Mononuclear cell (primary cell): ENCODE data around the gene DCC. TPM values are rescaled to one million over a fixed set of nuclear protein-coding genes. Genes with fewer than 3 reads are reported as not detected.

Source experiments
- H3K27me3 ChIP-seq: 2 replicates; pipeline ENCODE4 v1.6.0; 2011; ENCODE audit warnings: low read length, control low read depth; ENCODE audit not compliant: insufficient read depth
- H3K4me1 ChIP-seq: 2 replicates; pipeline ENCODE4 v1.5.1; 2011; ENCODE audit warnings: mild to moderate bottlenecking, low read length, control low read depth; ENCODE audit not compliant: insufficient read depth
- H3K4me3 ChIP-seq: 2 replicates; pipeline ENCODE4 v1.5.1; 2011; ENCODE audit warnings: mild to moderate bottlenecking, low read length, moderate library complexity
- H3K9me3 ChIP-seq: 2 replicates; pipeline ENCODE4 v1.5.1; 2011; ENCODE audit warnings: low read depth, mild to moderate bottlenecking, control low read depth, low read length
- total RNA-seq: library from RNA; depleted of rRNA; stranded (reverse); fragments of >200 nt; gene quantifications from one replicate; pipeline ENCODE4 v1.2.3, GENCODE V29; 2012

The DCC gene
- total RNA-seq, 1 donor: under 0.01 TPM

DNA sequence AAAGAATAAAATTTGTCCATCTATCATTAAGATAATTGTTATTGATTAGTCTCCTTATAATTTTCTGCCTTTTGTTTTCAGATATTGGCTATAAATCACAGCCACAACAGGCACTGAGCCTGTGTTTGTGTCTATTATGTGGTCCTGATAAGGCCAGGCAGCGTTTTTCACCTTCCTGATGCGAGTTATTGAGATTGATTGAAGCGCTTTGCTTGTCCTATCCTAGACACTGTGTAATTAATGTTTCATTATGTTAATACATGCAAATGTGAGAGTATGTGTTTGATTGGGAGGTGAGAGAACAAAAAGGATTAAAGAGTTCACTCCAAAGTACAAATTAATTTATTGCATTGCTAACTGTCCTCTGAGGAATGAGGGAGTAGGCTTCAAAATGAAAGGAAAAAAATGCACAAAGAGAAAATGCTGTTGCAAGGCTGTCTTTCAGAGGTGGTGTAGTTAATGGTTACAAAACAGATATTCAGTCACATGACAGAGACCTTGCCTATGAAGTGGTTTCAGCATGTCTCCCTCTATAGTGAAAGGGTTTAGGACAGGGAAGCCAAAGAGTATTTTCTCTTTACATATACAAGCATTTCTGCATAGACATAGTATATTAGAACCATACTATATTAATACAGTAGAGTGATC, 391.1 kb downstream of the DCC start:
- Histone ChIP-seq H3K4me1 (no peaks in the 10 kb centered on the region), H3K27me3 (no peaks in the 10 kb centered on the region), H3K4me3 (no peak overlapping the region), H3K9me3 (no peaks in the 10 kb centered on the region)

DNA sequence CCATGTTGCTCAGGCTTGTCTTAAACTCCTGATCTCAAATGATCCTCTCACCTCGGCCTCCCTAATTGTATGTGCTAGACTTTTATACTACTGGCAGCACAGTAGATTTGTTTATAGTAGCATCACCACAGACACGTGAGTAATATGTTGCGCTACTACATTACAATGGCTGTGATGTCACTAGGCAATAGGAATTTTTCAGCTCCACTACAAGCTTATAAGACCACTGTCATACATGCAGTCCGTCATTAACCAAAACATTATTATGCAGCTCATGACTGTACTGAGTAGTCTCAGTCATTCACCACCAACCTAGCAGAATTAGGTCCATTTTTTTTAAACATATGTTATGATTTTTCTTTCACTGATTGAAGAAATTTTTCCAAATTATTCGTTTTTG, 398.9 kb downstream of the DCC start:
- Histone ChIP-seq H3K27me3 (no peaks in the 10 kb centered on the region), H3K9me3 (no peaks in the 10 kb centered on the region), H3K4me1 (no peaks in the 10 kb centered on the region), H3K4me3 (no peak overlapping the region)

DNA sequence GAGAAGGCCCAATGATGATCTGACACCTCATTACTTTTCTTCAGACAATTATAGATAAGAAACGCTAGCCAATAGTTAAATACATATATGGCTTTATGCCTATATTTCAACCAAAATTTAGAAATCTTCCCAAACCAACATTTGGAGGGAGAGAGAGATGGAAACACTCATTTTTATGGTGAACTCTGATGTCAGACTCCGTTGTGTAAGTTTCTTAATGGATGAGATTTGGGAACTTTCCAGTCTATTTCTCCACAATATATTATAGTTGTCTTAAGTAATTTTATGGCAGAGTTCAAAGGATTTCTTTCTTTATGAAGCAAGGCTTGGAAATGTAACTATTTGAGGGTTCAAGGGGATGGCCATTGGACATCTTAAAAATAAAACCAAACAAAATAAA, 407.0 kb downstream of the DCC start:
- no peaks in the 10 kb centered on the region for H3K27me3 ChIP-seq
- H3K4me1 ChIP-seq: no peaks in the 10 kb centered on the region
- no peak overlapping the region for H3K4me3 ChIP-seq
- no peaks in the 10 kb centered on the region for H3K9me3 ChIP-seq

DNA sequence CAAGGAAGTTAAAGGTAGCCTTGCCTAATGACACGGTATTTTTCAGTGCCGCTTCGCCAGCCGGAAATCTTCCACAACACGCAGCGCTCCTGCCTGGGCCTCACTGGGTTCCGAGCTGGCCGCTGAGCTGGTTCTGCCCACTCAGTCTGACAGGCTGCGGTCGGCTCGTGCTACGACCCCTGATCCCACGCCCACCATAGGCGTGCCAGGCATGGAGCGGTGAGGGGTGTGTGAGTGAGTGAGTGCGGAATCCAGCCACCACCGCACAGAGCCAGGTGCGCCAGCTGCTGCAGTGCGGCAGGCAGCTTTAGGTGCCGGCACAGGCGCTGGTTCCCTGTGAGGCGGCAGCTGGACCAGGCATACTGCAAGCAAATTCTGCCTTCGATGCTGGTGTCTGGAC, 407.9 kb downstream of the DCC start:
- no peaks in the 10 kb centered on the region for H3K4me1 ChIP-seq
- no peak overlapping the region for H3K4me3 ChIP-seq
- H3K9me3 ChIP-seq: no peaks in the 10 kb centered on the region
- H3K27me3 ChIP-seq: no peaks in the 10 kb centered on the region

DNA sequence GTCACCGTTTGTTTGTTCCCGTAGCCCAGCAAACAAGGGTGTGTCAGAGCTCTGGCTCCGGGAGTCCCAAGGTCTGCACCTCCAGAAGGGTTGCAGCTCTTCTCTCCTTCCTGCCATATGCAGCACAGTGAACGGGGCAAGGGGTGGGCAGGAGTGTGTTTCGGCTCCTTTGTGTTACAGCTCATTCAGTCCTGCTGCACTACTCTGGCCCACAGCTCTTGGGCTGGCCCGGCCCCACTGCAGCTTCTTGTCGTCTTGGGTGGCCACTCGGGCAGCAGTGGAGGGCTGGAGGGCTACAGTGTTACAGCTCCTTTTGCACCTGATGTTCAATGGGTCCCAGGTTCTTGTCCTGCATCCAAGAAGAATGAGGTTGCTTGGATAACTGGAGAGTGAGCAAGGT, 408.3 kb downstream of the DCC start:
- Histone ChIP-seq H3K9me3 (no peaks in the 10 kb centered on the region), H3K4me1 (no peaks in the 10 kb centered on the region), H3K27me3 (no peaks in the 10 kb centered on the region), H3K4me3 (no peak overlapping the region)

DNA sequence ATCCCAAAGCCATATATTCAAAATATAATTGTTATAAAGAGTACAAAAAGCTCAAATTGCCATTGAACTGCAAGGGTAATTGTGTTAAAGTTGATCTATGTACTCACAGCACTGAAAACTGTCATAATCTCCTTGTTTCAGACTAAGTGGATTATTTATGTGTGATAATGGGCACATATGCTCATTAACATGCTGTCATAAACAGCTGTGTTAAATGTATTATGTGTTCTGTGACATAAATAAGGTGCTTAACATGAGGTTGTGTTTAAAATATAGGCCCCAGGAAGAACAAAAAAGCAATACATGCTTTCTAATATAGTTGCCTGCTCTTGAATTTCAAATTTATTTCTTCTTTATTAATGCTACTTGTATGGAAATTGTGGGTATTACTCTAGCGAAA, 409.5 kb downstream of the DCC start:
- Histone ChIP-seq H3K27me3 (no peaks in the 10 kb centered on the region), H3K9me3 (no peaks in the 10 kb centered on the region), H3K4me3 (no peak overlapping the region), H3K4me1 (no peaks in the 10 kb centered on the region)

DNA sequence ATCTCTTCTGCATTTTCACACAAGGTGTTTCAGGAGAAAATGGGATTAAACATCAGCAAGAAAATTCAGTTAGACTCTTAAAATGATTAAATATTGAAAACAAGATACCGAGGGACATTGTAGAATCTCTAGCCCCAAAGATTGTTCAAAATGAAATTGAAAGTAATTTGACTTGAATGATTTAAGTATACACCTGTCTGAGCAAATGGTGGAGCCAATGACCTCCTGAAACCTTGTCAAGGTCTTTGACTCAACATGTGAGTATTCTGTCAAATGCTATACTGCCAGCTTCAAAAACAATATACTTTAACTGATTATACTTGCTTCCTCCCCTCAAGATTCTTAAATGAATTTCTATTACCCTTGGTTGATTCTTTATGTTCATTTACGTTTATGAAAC, 411.0 kb downstream of the DCC start:
- H3K4me1 ChIP-seq: no peaks in the 10 kb centered on the region
- H3K4me3 ChIP-seq: no peak overlapping the region
- H3K9me3 ChIP-seq: no peaks in the 10 kb centered on the region
- no peaks in the 10 kb centered on the region for H3K27me3 ChIP-seq

DNA sequence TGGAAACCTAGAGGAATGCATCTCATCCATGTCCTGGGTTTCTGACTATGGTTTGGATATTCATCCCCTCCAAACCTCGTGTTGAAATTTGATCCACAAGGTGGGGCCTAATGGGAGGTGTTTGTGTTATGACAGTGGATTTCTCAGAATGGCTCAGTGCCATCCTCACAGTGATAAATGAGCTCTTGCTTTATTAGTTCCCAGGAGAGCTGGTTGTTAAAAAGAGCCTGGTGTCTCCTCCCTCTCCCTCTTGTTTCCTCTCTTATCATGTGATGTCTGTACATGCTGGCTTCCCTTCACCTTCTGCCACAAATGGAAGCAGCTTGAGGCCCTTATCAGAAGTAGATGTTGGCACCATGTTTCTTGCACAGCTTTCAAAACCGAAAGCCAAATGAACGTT, 424.3 kb downstream of the DCC start:
- H3K4me3 ChIP-seq: no peak overlapping the region
- no peaks in the 10 kb centered on the region for H3K4me1 ChIP-seq
- no peaks in the 10 kb centered on the region for H3K27me3 ChIP-seq
- no peaks in the 10 kb centered on the region for H3K9me3 ChIP-seq

DNA sequence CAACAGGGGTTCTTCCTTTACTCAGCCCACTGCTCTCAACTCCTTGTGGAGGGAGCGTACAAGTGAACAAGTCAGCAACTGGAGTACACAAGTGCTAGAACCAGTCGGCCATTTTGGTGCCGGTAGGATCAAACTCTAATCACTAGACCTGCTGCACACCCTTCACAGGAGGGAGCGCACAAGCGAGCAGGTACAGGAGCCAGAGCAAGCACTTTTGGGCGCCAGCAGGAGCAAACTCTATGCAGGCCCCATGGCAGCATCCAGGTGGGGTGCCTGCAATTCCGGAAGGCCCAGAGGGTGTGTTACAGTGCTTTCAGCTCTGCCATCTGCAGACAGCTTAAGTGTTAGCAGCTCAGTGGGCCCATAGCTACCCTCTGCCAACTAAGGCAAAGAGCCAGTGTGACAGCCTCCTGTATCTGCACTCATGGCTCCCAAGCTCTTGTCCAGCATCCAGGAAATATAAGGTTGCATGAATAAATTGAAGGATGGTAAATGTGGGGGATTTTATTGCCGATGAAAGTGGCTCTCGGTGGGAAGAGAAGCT, 426.1 kb downstream of the DCC start:
- H3K4me3 ChIP-seq: no peak overlapping the region
- no peaks in the 10 kb centered on the region for H3K27me3 ChIP-seq
- no peaks in the 10 kb centered on the region for H3K4me1 ChIP-seq
- no peaks in the 10 kb centered on the region for H3K9me3 ChIP-seq

DNA sequence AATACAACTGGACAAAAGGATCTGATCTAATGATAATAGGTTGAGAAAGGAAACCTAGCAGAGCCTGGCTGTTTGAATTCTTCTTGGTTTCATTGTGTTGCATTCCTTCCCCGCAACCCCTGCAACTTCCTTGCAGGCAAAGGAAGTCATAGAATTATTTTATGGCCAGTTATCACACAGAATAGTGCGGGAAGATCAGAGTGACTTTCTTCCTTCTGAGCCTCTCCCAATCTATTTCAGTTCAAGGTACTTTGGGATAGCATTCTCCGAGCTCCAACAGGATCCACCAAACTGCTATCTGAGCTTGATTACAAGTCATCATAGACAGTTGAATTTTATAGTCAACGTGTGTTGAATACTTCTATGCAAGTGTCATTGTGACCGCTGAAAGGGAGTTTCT, 441.1 kb downstream of the DCC start:
- H3K9me3 ChIP-seq: no peaks in the 10 kb centered on the region
- no peak overlapping the region for H3K4me3 ChIP-seq
- H3K27me3 ChIP-seq: no peaks in the 10 kb centered on the region

DNA sequence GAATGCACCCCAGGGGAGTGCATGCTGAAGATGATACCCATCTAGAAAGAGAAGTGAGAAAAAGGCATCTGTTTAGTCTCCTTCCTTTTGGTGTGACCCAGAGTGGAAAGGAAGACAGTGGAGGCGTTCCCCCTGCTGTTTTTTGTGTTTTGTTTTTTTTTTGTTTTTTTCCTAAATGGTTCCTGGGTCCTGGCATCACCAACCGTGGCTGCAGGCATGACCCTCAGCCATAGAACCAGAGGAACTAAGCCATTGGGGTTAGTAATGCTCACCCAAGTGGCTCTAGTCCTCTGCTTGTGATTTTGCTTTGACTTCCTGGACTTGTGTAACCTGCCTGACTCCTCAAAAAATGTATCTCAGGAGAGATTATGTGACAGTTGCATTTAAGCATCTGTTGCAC, 451.3 kb downstream of the DCC start:
- H3K4me1 ChIP-seq: no peaks in the 10 kb centered on the region
- no peaks in the 10 kb centered on the region for H3K27me3 ChIP-seq
- peaks cover 64% of the 10 kb centered on the region for H3K9me3 ChIP-seq
- H3K4me3 ChIP-seq: no peak overlapping the region

More for the DNA sequence above, 441.1 kb downstream of the DCC start:
- H3K4me1 ChIP-seq: no peaks in the 10 kb centered on the region

DNA sequence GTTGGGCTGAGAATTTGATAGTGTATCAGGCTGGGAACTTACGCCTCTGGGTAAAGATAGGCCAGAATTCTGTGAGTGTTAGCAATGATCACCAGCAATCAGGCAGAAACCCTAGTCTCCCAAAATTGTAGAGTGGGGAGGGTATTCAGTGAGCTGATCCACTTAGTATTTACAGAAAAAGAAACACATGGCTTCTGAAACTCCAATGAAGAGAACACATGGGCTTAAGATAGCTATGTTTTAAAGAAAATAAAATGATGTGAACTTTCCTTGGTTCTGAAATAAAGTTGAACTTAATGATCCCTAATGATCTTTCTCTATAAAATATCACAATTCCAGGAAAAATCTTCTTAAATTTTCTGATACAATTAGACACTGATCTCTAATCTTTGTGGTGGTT, 472.8 kb downstream of the DCC start:
- H3K4me1 ChIP-seq: no peaks in the 10 kb centered on the region
- no peaks in the 10 kb centered on the region for H3K27me3 ChIP-seq
- no peak overlapping the region for H3K4me3 ChIP-seq
- H3K9me3 ChIP-seq: no peaks in the 10 kb centered on the region

DNA sequence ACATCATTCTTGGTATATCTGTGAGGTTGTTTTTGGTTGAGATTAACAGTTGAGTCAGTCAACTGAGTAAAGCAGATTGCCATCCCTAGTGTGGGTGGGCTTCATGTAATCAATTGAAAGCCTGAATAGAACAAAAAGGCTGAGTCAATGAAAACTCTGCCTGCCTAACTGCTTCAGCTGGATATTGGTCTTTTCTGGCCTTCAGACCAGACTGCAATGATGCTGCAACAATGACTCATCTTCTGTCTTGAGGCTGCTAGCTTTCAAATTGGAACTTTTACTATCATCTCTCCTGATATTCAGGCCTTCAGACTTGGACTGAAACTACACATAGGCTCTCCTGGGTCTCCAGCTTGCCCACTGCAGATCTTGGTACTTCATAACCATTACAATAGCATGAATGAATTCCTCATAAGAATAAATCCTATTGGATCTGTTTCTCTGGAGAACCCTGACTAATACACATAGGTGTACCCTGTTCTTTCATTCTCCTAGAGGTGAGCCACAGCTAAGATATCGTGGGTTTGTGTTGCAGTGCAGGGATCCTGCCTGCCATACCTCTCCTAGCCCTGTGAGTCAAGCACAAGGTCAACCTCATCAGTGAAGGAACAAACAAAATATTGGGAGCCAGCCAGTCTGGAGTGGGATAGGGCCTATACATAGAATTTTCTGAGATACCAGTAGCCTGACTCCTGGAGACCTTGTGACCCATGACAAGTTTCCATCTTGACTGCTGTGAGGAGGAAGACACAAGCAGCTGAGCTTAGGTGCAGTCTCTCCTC, 473.8 kb downstream of the DCC start:
- H3K4me1 ChIP-seq: no peaks in the 10 kb centered on the region
- H3K9me3 ChIP-seq: no peaks in the 10 kb centered on the region
- H3K4me3 ChIP-seq: no peak overlapping the region
- no peaks in the 10 kb centered on the region for H3K27me3 ChIP-seq

DNA sequence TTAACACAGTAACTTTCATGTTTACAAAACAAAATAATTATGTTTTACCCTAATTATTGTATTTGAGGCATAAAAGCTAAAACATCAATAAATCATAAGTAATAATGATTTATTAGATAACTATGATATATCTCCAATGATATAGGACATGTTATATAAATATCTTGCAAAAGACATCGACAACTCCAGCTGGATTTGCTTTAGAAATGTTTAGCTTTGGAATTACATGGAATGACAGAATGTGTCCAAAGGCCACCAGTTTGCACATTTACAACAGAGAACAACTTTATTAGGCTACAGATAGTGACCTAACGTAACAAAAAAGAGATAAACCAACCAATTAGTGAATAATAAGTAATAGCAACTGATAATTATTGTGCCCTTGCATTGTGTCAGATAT, 475.7 kb downstream of the DCC start:
- H3K27me3 ChIP-seq: no peaks in the 10 kb centered on the region
- H3K9me3 ChIP-seq: no peaks in the 10 kb centered on the region
- H3K4me1 ChIP-seq: no peaks in the 10 kb centered on the region
- no peak overlapping the region for H3K4me3 ChIP-seq

DNA sequence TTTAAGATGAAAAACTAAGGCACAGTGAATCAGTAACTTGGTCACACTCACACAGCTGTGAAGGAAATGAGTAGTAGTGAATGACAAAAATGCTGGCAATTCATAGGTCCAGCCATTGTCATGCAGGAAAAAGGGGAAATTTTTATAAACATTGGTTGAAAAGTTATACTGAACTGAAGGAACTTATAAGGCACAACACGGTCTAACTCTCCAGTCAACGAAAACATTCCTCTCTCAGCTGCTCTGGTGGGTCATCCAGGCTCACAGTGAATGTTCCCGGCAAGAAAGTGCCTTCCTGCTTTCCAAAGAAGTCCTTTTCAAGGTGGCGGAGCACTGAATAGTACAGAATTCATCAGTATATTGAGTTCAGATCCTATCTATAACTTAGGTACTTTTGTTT, 476.1 kb downstream of the DCC start:
- no peaks in the 10 kb centered on the region for H3K4me1 ChIP-seq
- no peak overlapping the region for H3K4me3 ChIP-seq
- no peaks in the 10 kb centered on the region for H3K27me3 ChIP-seq
- H3K9me3 ChIP-seq: no peaks in the 10 kb centered on the region

DNA sequence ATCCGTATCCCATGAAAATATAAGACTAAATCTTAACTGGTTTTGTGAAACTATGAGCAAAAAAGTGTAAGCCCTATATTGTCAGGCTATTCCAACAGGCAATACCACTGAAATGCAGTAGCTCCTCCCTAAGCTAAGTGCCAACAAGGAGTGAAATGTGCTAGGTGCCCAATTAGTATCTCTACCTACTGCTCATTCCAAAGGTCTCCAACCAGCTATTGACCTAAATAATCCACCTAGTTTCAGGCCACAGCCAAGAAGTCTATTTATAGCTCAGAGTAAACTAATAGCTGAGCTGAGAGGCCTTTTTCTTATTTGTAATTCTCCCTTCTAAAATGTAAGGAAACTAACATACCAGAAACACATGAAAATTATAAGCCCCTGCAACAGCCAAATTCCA, 482.2 kb downstream of the DCC start:
- Histone ChIP-seq H3K4me3 (no peak overlapping the region), H3K9me3 (peaks cover 5% of the 10 kb centered on the region), H3K4me1 (no peaks in the 10 kb centered on the region), H3K27me3 (no peaks in the 10 kb centered on the region)
